Gastrocnemius medialis (tissue), 4 donors: ENCODE results near the gene CLASP1. TPM values are rescaled to one million over a fixed set of nuclear protein-coding genes. Genes with fewer than 3 reads are reported as not detected.
"Not testable (repeated sequence)": the region's sequence is repeated elsewhere in the genome, so short reads cannot be mapped to it uniquely, and the experiment has no call there.

ENCODE experiments used
- ATAC-seq, 2 donors: fragments of 150-250 bp; one replicate each; pipeline ENCODE4 v1.9.1; 2016
- DNase-seq, 2 donors: peaks; one replicate each; pipeline ENCODE4 v3.0.0-alpha.2; 2019
- H3K27ac ChIP-seq, 4 donors: fragments of 200-600 bp; sonication (generic); 1 replicate in 1 of 4; 2 replicates in 3 of 4; pipeline ENCODE4 v1.5.1; 2016 to 2018; ENCODE audit warnings: mild to moderate bottlenecking in 2 of 4, moderate library complexity in 1 of 4
- H3K27me3 ChIP-seq, 3 donors: fragments of 200-600 bp; sonication (generic) in 2 of 3; 1 replicate in 1 of 3; 2 replicates in 2 of 3; pipeline versions ENCODE4 v1.5.1 to v1.6.0; 2016 to 2019; ENCODE audit warnings: mild to moderate bottlenecking in 1 of 3, moderate library complexity in 1 of 3
- H3K36me3 ChIP-seq, 2 donors: fragments of 200-600 bp; sonication (generic) in 1 of 2; one replicate each; pipeline ENCODE4 v1.5.1; 2017 to 2018
- H3K4me1 ChIP-seq, 2 donors: fragments of 200-600 bp; sonication (generic) in 1 of 2; one replicate each; pipeline ENCODE4 v1.5.1; 2016 to 2017; ENCODE audit warnings: mild to moderate bottlenecking in 2 of 2
- H3K4me3 ChIP-seq, 4 donors: fragments of 200-600 bp; sonication (generic) in 3 of 4; 1 replicate in 1 of 4; 2 replicates in 3 of 4; pipeline ENCODE4 v1.5.1; 2016 to 2019; ENCODE audit warnings: mild to moderate bottlenecking in 2 of 4
- H3K9me3 ChIP-seq, 3 donors: fragments of 200-600 bp; sonication (generic) in 2 of 3; 1 replicate in 1 of 3; 2 replicates in 2 of 3; pipeline ENCODE4 v1.5.1; 2016 to 2019
- CTCF ChIP-seq, 5 experiments: fragments of 450-650 bp in 3 of 5; fragments of 200-600 bp in 2 of 5; sonication (generic) in 2 of 5; IDR thresholded peaks in 4 of 5; conservative IDR thresholded peaks in 1 of 5; 1 replicate in 4 of 5; 2 replicates in 1 of 5; pipeline ENCODE4 v1.5.1; 2016 to 2019; ENCODE audit warnings: antibody characterized with exemption in 5 of 5, mild to moderate bottlenecking in 3 of 5, moderate library complexity in 3 of 5
- POLR2A ChIP-seq, 2 donors: fragments of 450-650 bp; IDR thresholded peaks; one replicate each; pipeline ENCODE4 v1.6.1; 2017; ENCODE audit warnings: antibody characterized with exemption in 2 of 2, mild to moderate bottlenecking in 2 of 2, moderate library complexity in 2 of 2
- in situ Hi-C, 4 donors: fragments of 200-750 bp; cut with MboI; loops; one replicate each; pipeline versions ENCODE4 v1.15.0 to v1.8.0; 2017; ENCODE audit warnings: low sequenced_read_pairs in 4 of 4
- intact Hi-C: fragments of 100-400 bp; cut with DNase I; formaldehyde crosslinking; loops from one replicate; pipeline ENCODE4 v1.15.1; 2023; ENCODE audit warnings: low total_unique reads
- total RNA-seq, 4 donors: library from RNA; depleted of rRNA; stranded (reverse); fragments of >200 nt; gene quantifications; one replicate each; pipeline versions ENCODE4 v1.1.0 to v1.2.3, GENCODE V29; 2016

CLASP1 gene
- total RNA-seq, 4 donors from 2014 or later, result 50.1 to 73.9 (median 61.4) TPM

GRCh38 chr2:121333231-121333630 is 316.0 kb downstream of the CLASP1 start:
- peaks cover 0 to 3% of the 10 kb centered on the region in 2 donors for H3K36me3 ChIP-seq
- no peaks in the 10 kb centered on the region for H3K9me3 ChIP-seq
- no peak for TF ChIP-seq CTCF (IDR thresholded peaks at IDR 0.05 in 4 of 5, conservative IDR thresholded peaks at IDR 0.05 in 1 of 5)
- no peak for TF ChIP-seq POLR2A (IDR thresholded peaks at IDR 0.05)
- H3K4me3 ChIP-seq, result no peak overlapping the region
- intact Hi-C loops (no loop called here), in situ Hi-C loops (loop anchor here in 1 of 4 donors (25.0 kb wide), 1 partner anchor 621 kb away; no protein-coding TSS in a partner anchor)
- DNase-seq, result no peak
- no peak overlapping the region for H3K27ac ChIP-seq
- ATAC-seq, result no peak
- peaks cover 3 to 24% of the 10 kb centered on the region in 2 donors for H3K4me1 ChIP-seq
- no peaks in the 10 kb centered on the region for H3K27me3 ChIP-seq

DNA sequence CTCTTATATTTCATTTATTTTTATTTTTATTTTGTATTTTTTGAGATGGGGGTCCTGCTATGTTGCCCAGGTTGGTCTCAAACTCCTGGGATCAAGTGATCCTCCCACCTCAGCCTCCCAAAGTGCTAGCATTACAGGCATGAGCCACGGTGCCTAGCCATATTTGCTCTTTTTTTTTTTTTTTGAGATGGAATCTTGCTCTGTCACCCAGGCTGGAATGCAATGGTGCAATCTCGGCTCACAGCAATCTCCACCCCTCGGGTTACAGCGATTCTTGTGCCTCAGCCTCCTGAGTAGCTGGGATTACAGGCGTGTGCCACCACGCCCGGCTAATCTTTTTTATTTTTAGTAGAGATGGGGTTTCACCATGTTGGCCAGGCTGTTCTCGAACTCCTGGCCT is 317.9 kb downstream of the CLASP1 start:
- in situ Hi-C loops, result loop anchor here in 1 of 4 donors (25.0 kb wide), 1 partner anchor 619 kb away; no protein-coding TSS in a partner anchor
- H3K27me3 ChIP-seq, H3K9me3 ChIP-seq, DNase-seq, ATAC-seq, intact Hi-C loops, H3K4me3 ChIP-seq, H3K36me3 ChIP-seq, H3K27ac ChIP-seq: not testable (repeated sequence)
- peaks cover 3 to 24% of the 10 kb centered on the region in 2 donors for H3K4me1 ChIP-seq

- intact Hi-C loops (no loop called here), in situ Hi-C loops (loop anchor here in 1 of 4 donors (25.0 kb wide), 1 partner anchor 619 kb away; no protein-coding TSS in a partner anchor)
- no peak overlapping the region for H3K4me3 ChIP-seq
- DNase-seq (no peak), ATAC-seq (no peak)
- H3K36me3 ChIP-seq, result no peaks in the 10 kb centered on the region
- no peaks in the 10 kb centered on the region for H3K9me3 ChIP-seq
- TF ChIP-seq POLR2A (IDR thresholded peaks at IDR 0.05) (no peak), CTCF (IDR thresholded peaks at IDR 0.05 in 4 of 5, conservative IDR thresholded peaks at IDR 0.05 in 1 of 5) (no peak)
- H3K27me3 ChIP-seq, result no peaks in the 10 kb centered on the region
- peaks cover 3 to 21% of the 10 kb centered on the region in 2 donors for H3K4me1 ChIP-seq
- no peak overlapping the region for H3K27ac ChIP-seq
Observed at GRCh38 chr2:121330921-121331320, 318.3 kb downstream of the CLASP1 start.

GRCh38 chr2:121329786-121330185 is 319.5 kb downstream of the CLASP1 start:
- no peak overlapping the region for H3K4me3 ChIP-seq
- intact Hi-C loops, result no loop called here
- TF ChIP-seq POLR2A (IDR thresholded peaks at IDR 0.05) (no peak), CTCF (IDR thresholded peaks at IDR 0.05 in 4 of 5, conservative IDR thresholded peaks at IDR 0.05 in 1 of 5) (no peak)
- ATAC-seq (no peak), DNase-seq (no peak)
- H3K27ac ChIP-seq, result no peak overlapping the region
- no peaks in the 10 kb centered on the region for H3K36me3 ChIP-seq
- in situ Hi-C loops, result loop anchor here in 1 of 4 donors (25.0 kb wide), 1 partner anchor 617 kb away; no protein-coding TSS in a partner anchor
- H3K9me3 ChIP-seq, result no peaks in the 10 kb centered on the region
- peaks cover 3 to 11% of the 10 kb centered on the region in 2 donors for H3K4me1 ChIP-seq
- H3K27me3 ChIP-seq, result no peaks in the 10 kb centered on the region

- H3K36me3 ChIP-seq, result no peaks in the 10 kb centered on the region
- H3K27ac ChIP-seq, result no peak overlapping the region
- H3K4me3 ChIP-seq, result no peak overlapping the region
- intact Hi-C loops, result no loop called here
- TF ChIP-seq CTCF (IDR thresholded peaks at IDR 0.05 in 4 of 5, conservative IDR thresholded peaks at IDR 0.05 in 1 of 5), result no peak
- TF ChIP-seq POLR2A (IDR thresholded peaks at IDR 0.05), result no peak
- no peaks in the 10 kb centered on the region for H3K9me3 ChIP-seq
- no peaks in the 10 kb centered on the region for H3K27me3 ChIP-seq
- in situ Hi-C loops, result loop anchor here in 1 of 4 donors (25.0 kb wide), 1 partner anchor 614 kb away; no protein-coding TSS in a partner anchor
- no peak for ATAC-seq
- H3K4me1 ChIP-seq, result no peaks in the 10 kb centered on the region
- DNase-seq, result no peak
Observed at GRCh38 chr2:121326628-121327027, 322.6 kb downstream of the CLASP1 start.
